ENCODE measurements around the gene RAPGEF1. TPM values are rescaled to one million over a fixed set of nuclear protein-coding genes. Genes with fewer than 3 reads are reported as not detected.

RAPGEF1 gene
- total and polyA plus RNA-seq, 7 donors: 72.3 to 319 (median 268) TPM

DNA sequence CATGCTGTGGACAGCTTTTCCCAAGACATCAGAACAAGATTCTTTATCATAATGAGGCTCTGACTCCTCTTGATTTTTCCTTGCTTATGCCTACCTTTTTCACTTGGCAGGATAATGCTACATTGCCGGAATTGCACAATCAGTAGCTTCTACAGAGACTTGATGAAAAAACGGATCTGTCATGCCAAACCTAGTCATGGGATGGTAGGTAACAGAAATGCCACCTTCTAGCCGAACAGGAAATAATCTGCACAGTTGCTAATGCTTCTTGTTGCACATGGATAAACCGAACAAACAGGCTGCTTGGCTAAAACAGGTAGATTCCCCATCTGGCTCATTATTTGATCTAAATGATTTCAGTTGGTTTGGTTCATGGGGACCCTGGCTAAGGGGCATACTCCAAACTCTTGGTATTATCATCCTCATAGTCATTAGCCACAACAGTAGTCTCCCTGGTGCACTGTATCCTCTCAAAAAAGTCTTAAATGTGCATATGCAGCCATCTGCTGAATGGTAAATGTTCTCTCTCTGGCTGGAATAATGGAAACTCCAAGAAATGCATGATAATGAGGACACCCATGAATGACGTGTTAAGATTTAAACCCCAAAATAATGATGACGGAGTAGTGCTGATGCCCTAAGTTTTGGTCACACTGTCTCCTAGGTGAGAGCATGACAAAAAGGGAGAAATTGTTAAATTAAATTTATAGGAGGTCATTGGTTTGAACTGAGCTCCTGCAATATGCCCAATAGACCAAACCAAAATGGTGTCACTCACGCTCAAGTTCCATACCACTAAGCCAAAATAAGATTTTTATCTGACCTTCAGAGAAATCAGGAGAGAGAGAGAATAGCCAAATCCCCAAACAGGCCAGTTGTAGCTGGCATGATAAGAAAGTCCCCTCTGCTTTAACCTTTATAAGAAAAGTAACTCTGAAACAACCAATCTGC lies 47.0 kb downstream of the RAPGEF1 start:
- intact Hi-C loops (cut with DNase I): no loop called here
- Histone ChIP-seq H3K4me1 (peaks cover 62% of the 10 kb centered on the region), H3K27ac (no peak overlapping the region), H3K36me3 (ENCODE audit: insufficient read depth in 1 of 2, low read depth in 1 of 2) (no peaks in the 10 kb centered on the region), H3K9me3 (no peaks in the 10 kb centered on the region), H3K27me3 (ENCODE audit: insufficient read depth in 3 of 3, low read length in 2 of 3) (no peaks in the 10 kb centered on the region), H3K4me3 (no peak overlapping the region)
- no peak for DNase-seq
- 77 to 90% (median 82%) methylated on average over 7 of the region's 7 CpGs for WGBS, 3 donors
- no peak for ATAC-seq
- TF ChIP-seq, protein P1, sequence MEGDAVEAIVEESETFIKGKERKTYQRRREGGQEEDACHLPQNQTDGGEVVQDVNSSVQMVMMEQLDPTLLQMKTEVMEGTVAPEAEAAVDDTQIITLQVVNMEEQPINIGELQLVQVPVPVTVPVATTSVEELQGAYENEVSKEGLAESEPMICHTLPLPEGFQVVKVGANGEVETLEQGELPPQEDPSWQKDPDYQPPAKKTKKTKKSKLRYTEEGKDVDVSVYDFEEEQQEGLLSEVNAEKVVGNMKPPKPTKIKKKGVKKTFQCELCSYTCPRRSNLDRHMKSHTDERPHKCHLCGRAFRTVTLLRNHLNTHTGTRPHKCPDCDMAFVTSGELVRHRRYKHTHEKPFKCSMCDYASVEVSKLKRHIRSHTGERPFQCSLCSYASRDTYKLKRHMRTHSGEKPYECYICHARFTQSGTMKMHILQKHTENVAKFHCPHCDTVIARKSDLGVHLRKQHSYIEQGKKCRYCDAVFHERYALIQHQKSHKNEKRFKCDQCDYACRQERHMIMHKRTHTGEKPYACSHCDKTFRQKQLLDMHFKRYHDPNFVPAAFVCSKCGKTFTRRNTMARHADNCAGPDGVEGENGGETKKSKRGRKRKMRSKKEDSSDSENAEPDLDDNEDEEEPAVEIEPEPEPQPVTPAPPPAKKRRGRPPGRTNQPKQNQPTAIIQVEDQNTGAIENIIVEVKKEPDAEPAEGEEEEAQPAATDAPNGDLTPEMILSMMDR (IDR thresholded peaks at IDR 0.05): no peak

- intact Hi-C loops (cut with DNase I): no loop called here
- no peaks in the 10 kb centered on the region for H3K9me3 ChIP-seq
- DNase-seq: no peak
- no peak overlapping the region for H3K4me3 ChIP-seq
- 59 to 67% (median 60%) methylated on average over 7 of the region's 7 CpGs for WGBS, 3 donors
- ATAC-seq: no peak
- no peaks in the 10 kb centered on the region for H3K36me3 ChIP-seq (ENCODE audit: insufficient read depth in 1 of 2, low read depth in 1 of 2)
- H3K27ac ChIP-seq: no peak overlapping the region
- peaks cover 54% of the 10 kb centered on the region for H3K4me1 ChIP-seq
- TF ChIP-seq, protein P1 (IDR thresholded peaks at IDR 0.05): no peak
- H3K27me3 ChIP-seq (ENCODE audit: insufficient read depth in 3 of 3, low read length in 2 of 3): no peaks in the 10 kb centered on the region
These were observed 47.8 kb downstream of the RAPGEF1 start for GRCh38 chr9:131691969-131692611.

DNA sequence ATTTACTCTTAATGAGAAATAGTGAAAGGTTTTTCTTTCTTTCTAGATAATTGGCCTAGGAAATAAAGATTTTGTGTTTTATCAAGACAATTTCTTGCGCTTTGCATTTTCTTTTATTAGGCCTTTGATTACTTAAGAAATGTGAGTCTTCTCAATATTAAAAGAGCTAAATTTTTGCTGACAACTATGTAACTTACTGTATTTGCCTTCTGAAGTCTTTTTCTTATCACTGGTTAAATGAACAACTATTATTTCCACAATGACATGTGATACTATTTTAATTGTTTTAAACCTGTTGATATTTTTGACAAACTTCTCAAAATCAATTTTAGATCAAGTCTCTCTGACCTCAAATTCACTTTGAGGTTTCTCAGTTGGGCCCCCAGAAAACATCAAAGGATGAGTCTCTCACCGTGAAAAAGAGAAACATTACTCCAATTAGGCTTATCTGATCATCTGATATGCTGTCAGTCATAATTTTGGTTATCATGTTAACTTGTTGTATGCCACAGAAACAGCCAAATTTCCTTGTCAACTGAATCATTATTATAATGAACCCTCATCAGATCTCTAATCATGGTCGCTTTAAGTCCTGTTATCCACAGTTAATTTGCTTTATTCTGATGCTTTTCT lies 48.8 kb downstream of the RAPGEF1 start:
- 74 to 83% (median 79%) methylated on average over 3 of the region's 3 CpGs for WGBS, 3 donors
- no peaks in the 10 kb centered on the region for H3K9me3 ChIP-seq
- H3K27me3 ChIP-seq (ENCODE audit: insufficient read depth in 3 of 3, low read length in 2 of 3): no peaks in the 10 kb centered on the region
- H3K36me3 ChIP-seq (ENCODE audit: insufficient read depth in 1 of 2, low read depth in 1 of 2): no peaks in the 10 kb centered on the region
- TF ChIP-seq, protein P1 (IDR thresholded peaks at IDR 0.05): no peak
- no peak for DNase-seq
- peaks cover 49% of the 10 kb centered on the region for H3K4me1 ChIP-seq
- ATAC-seq: no peak
- intact Hi-C loops (cut with DNase I): no loop called here
- no peak overlapping the region for H3K4me3 ChIP-seq
- no peak overlapping the region for H3K27ac ChIP-seq

GRCh38 chr9:131690462-131690861 lies 49.4 kb downstream of the RAPGEF1 start:
- DNase-seq (no peak), ATAC-seq (no peak)
- Histone ChIP-seq H3K9me3 (no peaks in the 10 kb centered on the region), H3K4me3 (no peak overlapping the region), H3K4me1 (peaks cover 43% of the 10 kb centered on the region), H3K36me3 (ENCODE audit: insufficient read depth in 1 of 2, low read depth in 1 of 2) (no peaks in the 10 kb centered on the region), H3K27ac (no peak overlapping the region), H3K27me3 (ENCODE audit: insufficient read depth in 3 of 3, low read length in 2 of 3) (no peaks in the 10 kb centered on the region)
- TF ChIP-seq, protein P1 (IDR thresholded peaks at IDR 0.05): no peak
- 73 to 95% (median 86%) methylated on average over 3 of the region's 3 CpGs for WGBS, 3 donors
- intact Hi-C loops (cut with DNase I): no loop called here

Data from psoas muscle (tissue), 8 donors.